GM19351 (cell line): ENCODE measurements around the gene PNPLA2.

Source experiments
- ATAC-seq: cut with Tn5 transposase; IDR thresholded peaks from one replicate; pipeline ENCODE4 v1.9.1; 2021; ENCODE audit warnings: mild to moderate bottlenecking, moderate library complexity; ENCODE audit not compliant: unreplicated experiment

Gene PNPLA2

GRCh38 chr11:829847-830294 lies 11.2 kb downstream of the PNPLA2 start:
- ATAC-seq, result peak; percentile 4

- peak; percentile 44 for ATAC-seq
Observed at GRCh38 chr11:830295-831117, 11.8 kb downstream of the PNPLA2 start.

DNA sequence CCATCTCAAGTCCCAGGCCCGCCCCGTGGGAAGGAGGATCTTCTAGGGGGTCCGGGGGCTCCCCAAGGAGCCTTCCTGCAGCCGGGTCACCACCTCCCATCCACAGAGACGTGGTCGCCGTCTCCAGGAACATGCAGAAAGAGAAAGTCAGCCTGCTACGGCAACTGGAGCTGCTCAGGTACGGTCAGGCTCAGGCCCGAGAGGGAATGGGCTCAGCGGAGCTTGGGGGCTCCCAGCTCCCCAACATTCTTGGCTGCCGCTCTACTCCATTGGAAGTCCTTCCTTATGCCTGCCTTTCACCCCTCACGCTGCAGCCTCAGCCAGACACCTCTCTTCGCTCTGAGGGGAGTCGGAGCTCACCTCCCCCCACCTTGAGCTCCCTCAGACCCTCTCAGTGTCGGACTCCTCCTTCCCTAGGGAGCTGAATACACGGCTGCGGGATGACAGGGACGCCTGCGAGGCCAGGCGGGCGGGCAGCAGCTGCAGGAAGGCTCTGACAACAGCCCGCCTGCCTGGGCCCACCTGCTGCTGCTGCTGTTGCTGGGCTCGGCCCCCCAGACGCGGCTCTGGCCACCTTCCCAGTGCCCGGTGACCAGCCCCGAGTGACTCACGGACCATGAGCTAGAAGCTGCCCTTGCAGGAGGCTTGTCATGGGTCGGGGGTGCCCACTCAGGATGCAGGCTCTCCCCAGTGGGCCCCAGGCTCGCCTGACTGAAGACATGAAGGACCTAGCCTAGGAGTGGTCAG lies 12.6 kb downstream of the PNPLA2 start:
- ATAC-seq, result no peak

- no peak for ATAC-seq
Observed at GRCh38 chr11:831961-832528, 13.3 kb downstream of the PNPLA2 start.

DNA sequence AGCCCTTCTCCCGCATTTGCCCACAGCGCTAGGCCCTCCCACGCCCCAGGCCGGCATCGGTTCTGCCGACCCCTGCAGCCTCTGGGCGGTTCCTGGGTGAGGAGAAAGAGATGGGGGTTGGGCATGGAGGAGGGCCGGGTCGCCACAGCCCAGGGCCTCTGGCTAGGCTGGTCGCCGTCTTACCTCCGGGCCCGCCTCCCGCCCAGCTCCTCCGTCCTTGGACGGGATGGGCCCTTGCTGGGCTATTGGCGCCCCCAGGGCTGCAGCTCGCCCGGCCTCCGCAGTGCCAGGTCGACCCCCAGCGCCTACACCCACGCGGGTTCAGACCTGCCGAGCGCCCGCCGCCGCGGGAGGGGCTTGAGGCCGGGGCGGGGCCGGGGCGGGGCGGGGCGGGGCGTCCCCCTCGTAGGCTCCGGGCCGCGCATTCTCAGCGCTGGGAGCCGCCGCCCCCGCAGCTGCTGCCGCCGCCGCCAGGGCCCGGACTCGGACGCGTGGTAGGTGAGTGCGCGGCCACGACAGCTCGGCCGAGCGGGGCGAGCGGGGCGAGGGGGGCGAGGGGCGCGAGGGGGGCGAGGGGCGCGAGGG lies 13.9 kb downstream of the PNPLA2 start, which contains the start of gene CD151:
TSS of gene CD151 (plus strand) at position 424 of the 585 bp plus-strand sequence. CDS start 3,118 bp downstream, outside the sequence.
- ATAC-seq, result peak; percentile 38

DNA sequence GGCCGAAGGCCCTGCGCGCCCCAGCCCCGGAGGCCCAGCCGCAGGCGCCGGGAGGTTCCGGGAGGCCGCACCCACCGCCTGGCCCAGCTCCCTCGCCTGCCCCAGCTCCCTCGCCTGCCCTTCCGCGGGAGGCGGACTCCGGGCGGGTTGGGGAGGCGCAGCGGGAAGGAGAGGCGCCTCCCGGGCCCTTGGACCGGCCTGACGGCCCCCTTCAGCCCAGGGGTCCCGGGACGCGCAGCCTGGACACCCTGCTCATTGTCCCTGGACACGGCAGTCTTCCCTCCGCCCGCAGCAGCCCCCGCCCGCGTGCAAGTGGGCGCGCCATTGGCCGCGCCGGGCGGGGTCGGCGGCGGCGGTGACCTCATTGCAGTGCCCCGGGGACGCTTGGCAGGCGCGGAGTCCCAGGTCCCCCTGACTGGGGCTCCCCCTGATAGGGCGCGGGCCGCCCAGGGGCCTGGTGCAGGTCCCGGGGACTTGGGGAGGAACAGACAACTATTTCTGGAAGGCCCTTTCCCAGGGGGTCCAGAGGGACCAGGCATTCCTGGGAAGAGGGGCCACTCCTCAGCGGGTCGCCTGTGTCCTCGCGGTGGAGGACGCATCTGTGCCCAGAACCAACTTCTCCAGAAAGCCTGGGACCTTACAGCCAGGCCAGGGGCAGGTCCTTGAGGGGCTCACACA lies 14.5 kb downstream of the PNPLA2 start:
- peak; percentile 25 for ATAC-seq

- no peak for ATAC-seq
Observed at GRCh38 chr11:833849-834311, 15.2 kb downstream of the PNPLA2 start.

DNA sequence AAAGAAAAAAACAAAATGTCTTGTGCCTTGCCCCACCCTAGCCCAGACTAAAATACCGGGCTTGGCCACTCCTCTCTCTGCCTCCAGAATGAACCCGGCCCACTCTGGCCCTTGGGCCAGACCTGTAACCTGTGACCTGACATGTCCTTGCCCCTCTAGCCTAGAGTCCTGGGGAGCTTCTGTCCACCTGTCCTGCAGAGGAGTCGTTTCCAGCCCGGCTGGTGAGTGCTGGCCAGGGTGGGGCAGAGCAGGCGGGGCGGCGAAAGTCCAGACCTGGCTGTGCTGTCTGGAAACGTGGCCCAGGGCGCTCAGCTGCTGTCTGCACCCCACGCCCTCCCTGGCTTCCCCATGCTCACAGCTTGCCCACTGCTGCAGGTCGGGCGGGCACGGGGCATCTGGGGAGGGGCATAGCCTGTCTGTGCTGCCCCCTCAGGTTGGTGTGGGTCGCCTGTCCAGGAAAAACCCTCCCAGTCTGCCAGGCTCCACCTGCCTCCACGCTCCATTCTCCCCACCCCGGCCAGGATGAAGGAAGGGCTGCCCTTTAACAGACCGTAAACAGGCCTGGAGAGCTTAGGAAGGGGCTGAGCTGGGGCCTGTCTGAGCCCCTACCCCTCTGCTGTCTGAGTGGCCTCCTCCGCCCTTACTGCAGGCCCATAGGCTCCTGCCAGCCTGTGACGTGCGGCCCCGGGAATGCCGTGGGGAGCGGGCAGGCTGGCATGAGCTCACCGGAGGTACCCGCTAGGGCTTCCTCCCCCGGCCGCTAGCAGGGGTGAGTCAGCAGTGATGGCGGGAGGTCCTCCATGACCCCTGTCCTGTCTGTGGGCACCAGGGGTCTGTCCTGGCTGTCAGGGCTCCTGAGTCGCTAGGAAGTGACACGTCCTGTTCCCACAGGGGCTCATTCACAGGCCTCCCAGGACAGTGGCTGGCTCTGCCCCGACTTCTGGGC lies 15.9 kb downstream of the PNPLA2 start:
- no peak for ATAC-seq

DNA sequence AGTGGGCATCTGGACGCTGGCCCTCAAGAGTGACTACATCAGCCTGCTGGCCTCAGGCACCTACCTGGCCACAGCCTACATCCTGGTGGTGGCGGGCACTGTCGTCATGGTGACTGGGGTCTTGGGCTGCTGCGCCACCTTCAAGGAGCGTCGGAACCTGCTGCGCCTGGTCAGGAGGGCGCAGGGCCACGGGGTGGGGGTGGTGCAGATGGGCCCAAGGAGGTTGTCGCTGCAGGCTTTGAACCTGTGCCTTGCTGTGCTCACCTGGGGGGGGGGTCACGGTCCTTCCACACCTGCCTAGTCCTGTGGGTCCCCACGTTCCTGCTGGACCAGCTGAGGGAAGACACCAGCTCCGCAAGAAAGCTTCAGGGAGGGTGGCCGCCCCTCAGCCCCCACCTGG lies 17.6 kb downstream of the PNPLA2 start:
- ATAC-seq, result no peak

DNA sequence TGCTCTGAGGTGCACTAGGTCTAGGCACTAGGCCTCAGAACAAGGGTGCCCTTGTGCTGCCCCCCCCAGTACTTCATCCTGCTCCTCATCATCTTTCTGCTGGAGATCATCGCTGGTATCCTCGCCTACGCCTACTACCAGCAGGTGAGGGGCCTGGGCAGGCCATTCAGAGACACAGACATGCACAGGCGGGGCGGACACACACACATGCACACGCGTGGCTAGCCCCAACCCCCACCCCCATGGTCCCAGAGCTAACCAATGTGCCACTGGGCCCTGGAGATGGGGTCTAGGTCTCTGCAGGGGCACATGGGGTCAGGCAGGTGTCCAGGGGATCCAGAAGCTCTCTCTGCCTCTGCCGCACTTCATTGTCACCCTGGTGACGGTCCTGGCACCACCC lies 18.0 kb downstream of the PNPLA2 start:
- no peak for ATAC-seq

- no peak for ATAC-seq
Observed at GRCh38 chr11:837189-837989, 18.7 kb downstream of the PNPLA2 start.

DNA sequence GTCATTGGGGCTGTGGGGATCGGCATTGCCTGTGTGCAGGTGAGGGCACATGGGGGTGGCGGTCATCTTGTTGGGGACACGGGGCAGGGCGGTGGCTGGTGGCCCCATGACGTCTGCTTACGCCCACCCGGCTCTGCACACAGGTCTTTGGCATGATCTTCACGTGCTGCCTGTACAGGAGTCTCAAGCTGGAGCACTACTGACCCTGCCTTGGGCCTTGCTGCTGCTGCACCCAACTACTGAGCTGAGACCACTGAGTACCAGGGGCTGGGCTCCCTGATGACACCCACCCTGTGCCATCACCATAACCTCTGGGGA lies 19.2 kb downstream of the PNPLA2 start:
- ATAC-seq, result no peak

- no peak for ATAC-seq
Observed at GRCh38 chr11:838441-839279, 19.9 kb downstream of the PNPLA2 start.

DNA sequence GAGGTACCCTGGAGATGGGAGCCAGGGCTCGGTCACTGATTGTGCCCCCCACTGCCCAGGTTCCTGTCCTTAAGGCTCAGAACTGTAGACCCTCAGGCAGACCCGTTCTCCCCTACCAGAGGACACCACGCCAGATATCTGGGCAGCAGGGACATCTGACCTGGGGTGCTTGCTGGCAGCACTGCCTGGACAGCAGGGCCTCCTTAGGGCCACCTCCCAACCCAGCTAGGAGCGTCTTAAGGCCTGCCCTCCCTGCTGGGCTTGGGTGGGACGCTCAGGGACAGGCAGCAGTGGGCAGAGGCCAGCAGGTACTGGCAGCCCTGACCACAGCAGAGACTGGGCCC lies 20.5 kb downstream of the PNPLA2 start:
- no peak for ATAC-seq

DNA sequence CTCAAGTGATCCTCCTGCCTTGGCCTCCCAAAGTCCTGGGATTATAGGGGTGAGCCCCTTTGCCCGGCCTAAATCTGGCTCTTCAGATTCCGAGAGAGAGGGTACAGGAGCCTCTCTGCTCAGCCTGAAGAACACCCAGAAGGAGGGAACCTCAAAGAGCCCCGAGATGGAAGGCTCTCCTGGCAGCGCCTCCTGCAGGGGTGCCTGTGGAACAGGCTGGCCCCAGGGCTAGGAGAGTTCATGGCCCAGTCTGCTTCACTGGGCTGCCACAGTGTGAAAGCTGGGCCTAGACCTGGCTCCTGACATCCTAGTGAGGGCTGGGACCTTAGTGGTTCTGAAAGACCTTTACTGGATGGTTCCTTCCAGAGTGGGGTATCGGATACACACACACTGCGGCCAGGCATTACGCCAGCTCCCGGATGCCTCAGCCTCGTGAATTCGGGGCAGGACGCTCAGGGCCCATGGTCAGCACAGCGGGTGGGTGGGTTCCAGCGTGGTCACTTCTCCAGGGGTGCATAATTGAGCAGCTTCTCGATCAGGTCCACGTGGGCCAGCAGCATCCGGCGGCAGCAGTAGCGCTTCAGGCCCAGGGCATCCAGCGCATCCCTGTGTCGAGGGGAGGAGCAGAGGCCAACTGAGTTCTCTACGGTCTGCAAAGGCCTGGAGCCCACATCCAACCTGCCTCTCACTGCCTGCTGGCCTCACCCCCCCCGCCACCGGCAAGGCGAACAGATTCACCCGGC lies 21.3 kb downstream of the PNPLA2 start:
- ATAC-seq, result no peak

DNA sequence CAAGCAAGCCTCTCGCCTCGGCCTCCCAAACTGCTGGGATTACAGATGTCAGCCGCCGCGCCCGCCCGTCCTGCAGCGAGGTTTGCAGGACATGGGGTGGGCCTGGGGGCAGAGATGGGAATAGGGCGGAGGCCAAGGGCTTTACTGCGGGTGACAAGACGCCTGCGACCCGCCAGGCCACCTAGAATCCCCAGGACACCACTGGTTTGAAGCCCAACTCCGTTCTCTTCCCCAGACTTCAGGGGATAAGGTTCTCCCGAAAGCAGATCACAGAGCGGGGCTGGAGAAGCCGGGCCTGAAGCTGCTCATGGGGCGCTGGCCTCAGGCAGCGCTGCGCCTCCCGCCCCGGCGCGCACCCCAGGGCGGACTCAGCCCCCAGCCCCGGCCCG lies 23.3 kb downstream of the PNPLA2 start:
- peak; percentile 36 for ATAC-seq

GRCh38 chr11:842370-843002 lies 23.8 kb downstream of the PNPLA2 start, which contains the start of the genes POLR2L and TSPAN4:
POLR2L (minus strand) TSS chr11:842529; CDS start chr11:842508, 21 bp downstream.
TSPAN4 (plus strand) TSS chr11:842852; CDS start chr11:850305, 7,453 bp downstream.
- ATAC-seq, result peak; percentile 68
